Astrocyte of the cerebellum (primary cell): Measurements from ENCODE around the gene TRDN.

Experiments used
- DNase-seq: peaks from one replicate; pipeline ENCODE4 v3.0.0-alpha.2; 2011; ENCODE audit warnings: low read depth
- H3K4me3 ChIP-seq: 2 replicates; pipeline ENCODE4 v1.5.1; 2011; ENCODE audit warnings: mild to moderate bottlenecking, low read depth, low read length, moderate library complexity
- in situ Hi-C: cut with HindIII; loops from 2 replicates; pipeline ENCODE4 v1.10.0; 2017; ENCODE audit warnings: low sequenced_read_pairs
- TF ChIP-seq, protein P1 (sequence below): IDR thresholded peaks from 2 replicates; pipeline ENCODE4 v1.5.1; 2012; ENCODE audit warnings: low read length, low read depth, moderate library complexity, mild to moderate bottlenecking; ENCODE audit errors: missing control alignments

The TRDN gene

DNA sequence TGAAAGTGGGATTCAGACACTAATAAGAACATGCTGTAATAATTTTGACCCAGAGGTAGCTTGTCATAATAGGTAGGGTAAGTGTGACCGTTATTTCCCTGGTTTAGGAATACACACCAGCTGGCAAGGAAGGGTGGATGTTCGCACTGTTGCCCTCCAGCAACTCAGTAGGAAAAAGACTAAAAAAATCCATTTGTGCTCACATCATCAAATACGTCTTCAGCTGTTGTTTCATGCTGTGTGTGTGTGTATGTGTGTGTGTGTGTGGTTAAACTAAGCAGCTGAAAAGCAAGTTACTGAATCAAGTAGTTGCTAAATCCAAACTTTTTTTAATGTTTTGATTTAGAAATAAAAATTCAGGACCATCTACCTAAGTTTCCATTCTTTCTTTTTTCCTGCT is 218.7 kb downstream of the TRDN start:
- H3K4me3 ChIP-seq, result no peak overlapping the region
- TF ChIP-seq, protein P1, sequence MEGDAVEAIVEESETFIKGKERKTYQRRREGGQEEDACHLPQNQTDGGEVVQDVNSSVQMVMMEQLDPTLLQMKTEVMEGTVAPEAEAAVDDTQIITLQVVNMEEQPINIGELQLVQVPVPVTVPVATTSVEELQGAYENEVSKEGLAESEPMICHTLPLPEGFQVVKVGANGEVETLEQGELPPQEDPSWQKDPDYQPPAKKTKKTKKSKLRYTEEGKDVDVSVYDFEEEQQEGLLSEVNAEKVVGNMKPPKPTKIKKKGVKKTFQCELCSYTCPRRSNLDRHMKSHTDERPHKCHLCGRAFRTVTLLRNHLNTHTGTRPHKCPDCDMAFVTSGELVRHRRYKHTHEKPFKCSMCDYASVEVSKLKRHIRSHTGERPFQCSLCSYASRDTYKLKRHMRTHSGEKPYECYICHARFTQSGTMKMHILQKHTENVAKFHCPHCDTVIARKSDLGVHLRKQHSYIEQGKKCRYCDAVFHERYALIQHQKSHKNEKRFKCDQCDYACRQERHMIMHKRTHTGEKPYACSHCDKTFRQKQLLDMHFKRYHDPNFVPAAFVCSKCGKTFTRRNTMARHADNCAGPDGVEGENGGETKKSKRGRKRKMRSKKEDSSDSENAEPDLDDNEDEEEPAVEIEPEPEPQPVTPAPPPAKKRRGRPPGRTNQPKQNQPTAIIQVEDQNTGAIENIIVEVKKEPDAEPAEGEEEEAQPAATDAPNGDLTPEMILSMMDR, result no peak
- in situ Hi-C loops, result no loop called here
- DNase-seq, result no peak

DNA sequence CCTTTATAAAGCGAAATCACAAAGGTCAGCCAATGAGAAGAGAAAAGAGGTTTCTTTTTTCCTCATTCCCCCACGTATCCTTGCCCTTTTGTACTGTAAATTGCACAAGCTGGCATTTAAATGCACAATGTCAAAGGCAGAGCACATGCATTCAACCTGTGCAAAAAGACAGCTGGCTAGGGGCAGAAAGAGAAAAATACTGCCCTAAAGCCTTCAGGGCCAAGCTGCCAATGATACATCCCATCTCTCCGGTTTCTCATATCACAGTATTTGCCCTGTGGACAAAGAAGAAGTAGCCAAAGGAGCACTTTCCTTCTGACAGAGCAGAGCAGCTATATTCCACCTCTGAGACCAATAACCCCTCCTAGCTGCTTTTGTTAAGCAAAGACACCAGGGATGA is 219.2 kb downstream of the TRDN start:
- in situ Hi-C loops, result no loop called here
- TF ChIP-seq, protein P1, result no peak
- DNase-seq, result no peak
- H3K4me3 ChIP-seq, result no peak overlapping the region

DNA sequence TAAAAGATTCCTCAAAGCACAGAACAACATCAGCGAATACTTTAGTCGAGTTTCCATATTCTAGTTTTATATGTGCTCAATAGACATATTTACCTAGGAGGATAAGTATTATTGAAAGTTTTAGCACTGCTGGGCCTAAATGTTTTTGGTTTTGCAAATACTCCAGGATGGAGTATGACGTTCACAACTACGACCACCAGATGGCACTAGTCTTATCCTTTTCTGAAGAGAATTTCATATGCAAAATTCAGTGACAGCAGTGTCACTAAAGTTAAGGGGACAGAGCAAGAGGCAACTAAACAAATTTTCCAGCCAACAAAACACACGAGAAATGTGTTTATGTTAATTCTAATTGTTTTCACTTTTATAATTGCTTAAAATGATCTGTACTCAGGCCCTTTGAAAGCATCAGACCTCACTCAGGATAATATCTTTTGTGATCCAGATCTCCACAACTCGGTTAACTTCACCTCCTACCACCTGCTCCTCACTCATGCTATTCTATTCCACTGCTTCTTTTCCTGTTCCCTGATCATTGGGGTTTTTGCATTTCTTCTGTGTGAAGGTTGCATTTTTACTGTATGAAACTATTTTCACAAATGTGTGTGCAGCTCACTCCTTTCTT is 220.8 kb downstream of the TRDN start:
- in situ Hi-C loops, result no loop called here
- DNase-seq, result peak; percentile 44

DNA sequence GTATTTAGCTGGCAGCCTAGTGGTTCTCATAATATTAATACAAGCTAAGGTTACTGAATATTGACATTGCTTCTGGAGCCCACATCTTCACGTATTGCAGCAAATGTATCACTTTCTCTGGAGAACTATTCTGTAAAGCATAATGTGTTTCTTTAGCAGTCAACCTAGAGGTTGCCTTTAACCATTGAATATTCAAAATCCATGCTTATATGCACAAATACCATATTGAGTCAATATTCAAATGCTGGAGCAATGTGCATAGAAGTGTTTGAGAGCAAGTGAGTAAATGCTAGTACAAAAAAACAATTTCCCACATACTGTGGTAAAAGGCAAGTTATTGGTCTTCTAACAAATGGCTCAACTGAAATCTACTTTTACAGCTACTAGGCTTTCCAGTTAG is 231.8 kb downstream of the TRDN start:
- TF ChIP-seq, protein P1, result no peak
- no peak overlapping the region for H3K4me3 ChIP-seq
- in situ Hi-C loops, result no loop called here
- DNase-seq, result no peak

More for the DNA sequence above, 220.8 kb downstream of the TRDN start:
- TF ChIP-seq, protein P1, result peak; percentile 72
- H3K4me3 ChIP-seq, result no peak overlapping the region

DNA sequence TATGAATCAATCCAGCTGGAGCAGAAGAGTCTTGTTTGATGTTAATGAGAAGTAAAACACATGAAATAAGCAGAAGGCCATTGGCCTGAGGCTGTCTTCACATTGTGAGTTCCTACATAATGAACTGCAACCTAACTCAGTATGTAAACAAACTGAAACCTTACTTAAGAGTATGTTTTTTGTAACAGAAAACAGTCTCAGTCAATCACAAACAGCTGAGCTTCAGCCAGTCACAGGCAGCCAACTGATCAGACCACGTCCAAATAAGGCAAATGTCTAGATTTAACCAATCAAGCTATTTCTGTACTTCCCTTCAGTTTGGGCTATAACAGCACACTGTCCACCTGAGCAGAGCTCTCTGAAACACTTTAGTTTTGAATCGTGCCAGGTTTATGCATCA is 234.7 kb downstream of the TRDN start:
- TF ChIP-seq, protein P1, result no peak
- DNase-seq, result no peak
- H3K4me3 ChIP-seq, result no peak overlapping the region
- in situ Hi-C loops, result no loop called here

DNA sequence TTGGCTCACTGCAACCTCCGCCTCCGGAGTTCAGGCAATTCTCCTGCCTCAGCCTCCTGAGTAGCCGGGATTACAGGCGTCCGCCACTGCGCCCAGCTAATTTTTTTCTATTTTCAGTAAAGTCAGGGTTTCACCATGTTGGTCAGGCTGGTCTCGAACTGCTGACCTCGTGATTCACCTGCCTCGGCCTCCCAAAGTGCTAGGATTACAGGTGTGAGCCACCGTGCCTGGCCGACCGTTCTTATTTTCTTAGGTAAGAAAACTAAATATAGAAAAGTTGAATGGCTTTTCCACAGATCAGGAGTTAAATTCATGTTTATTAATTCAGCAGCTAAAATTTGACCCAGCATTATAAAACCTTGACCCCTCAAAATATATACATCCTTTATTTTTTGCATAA is 238.7 kb downstream of the TRDN start:
- in situ Hi-C loops, result no loop called here
- no peak for DNase-seq
- no peak overlapping the region for H3K4me3 ChIP-seq
- TF ChIP-seq, protein P1, result no peak

DNA sequence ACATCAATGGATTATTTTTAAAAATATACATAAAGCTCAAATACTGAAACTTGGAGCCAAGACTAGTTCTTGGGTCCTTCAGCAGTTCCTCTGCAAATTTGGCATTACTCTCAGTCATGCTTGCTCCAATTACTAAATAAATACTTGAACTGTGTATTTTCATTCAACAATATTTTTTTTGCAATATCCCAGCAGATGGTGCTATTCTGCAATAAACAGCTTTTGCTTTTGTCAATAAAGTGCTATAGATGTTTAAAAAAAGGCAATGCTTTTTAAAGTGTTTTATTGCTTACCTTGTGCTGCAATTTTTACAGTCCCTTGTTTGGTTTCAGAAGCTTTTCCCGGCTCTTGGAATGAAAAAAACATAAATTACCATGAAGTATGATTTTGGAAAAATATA is 243.4 kb downstream of the TRDN start:
- no peak for DNase-seq
- TF ChIP-seq, protein P1, result peak; percentile 34
- in situ Hi-C loops, result no loop called here
- H3K4me3 ChIP-seq, result no peak overlapping the region
